H9 (cell line): Measurements from ENCODE around the gene CHCHD6. TPM values are rescaled to one million over a fixed set of nuclear protein-coding genes. Genes with fewer than 3 reads are reported as not detected.

Source experiments
- DNase-seq: peaks from one replicate; pipeline ENCODE4 v3.0.0-alpha.2; 2017
- H2AFZ ChIP-seq: one replicate; pipeline ENCODE4 v1.6.1; 2013; ENCODE audit warnings: mild to moderate bottlenecking, low read length, control low read depth, moderate library complexity
- H2AK5ac ChIP-seq: 2 replicates; pipeline ENCODE4 v1.6.1; 2013; ENCODE audit warnings: low read length, control low read depth, mixed read lengths; ENCODE audit not compliant: insufficient read length
- H2BK120ac ChIP-seq: one replicate; pipeline ENCODE4 v1.6.1; 2013; ENCODE audit warnings: low read depth, mild to moderate bottlenecking, low read length, control low read depth, inconsistent platforms; ENCODE audit not compliant: poor library complexity, severe bottlenecking
- H2BK12ac ChIP-seq: 2 replicates; pipeline ENCODE4 v1.6.1; 2013; ENCODE audit warnings: low read length, control low read depth, mixed read lengths, low read depth; ENCODE audit not compliant: insufficient read length
- H2BK15ac ChIP-seq: 2 replicates; pipeline ENCODE4 v1.6.1; 2013; ENCODE audit warnings: low read depth, low read length, control low read depth
- H2BK20ac ChIP-seq: one replicate; pipeline ENCODE4 v1.6.1; 2013; ENCODE audit warnings: low read depth, mild to moderate bottlenecking, low read length, control low read depth, inconsistent platforms; ENCODE audit not compliant: poor library complexity, severe bottlenecking
- H2BK5ac ChIP-seq: 2 replicates; pipeline ENCODE4 v1.6.1; 2013; ENCODE audit warnings: low read length, control low read depth, mixed read lengths; ENCODE audit not compliant: insufficient read length
- H3K14ac ChIP-seq: 2 replicates; pipeline ENCODE4 v1.6.1; 2013; ENCODE audit warnings: low read length, control low read depth; ENCODE audit not compliant: insufficient read depth
- H3K18ac ChIP-seq: 2 replicates; pipeline ENCODE4 v1.6.1; 2013; ENCODE audit warnings: low read depth, mild to moderate bottlenecking, mixed read lengths, low read length, control low read depth; ENCODE audit not compliant: insufficient read length
- H3K23ac ChIP-seq: 2 replicates; pipeline ENCODE4 v1.6.1; 2013; ENCODE audit warnings: low read length, control low read depth, mixed read lengths, low read depth; ENCODE audit not compliant: insufficient read length
- H3K23me2 ChIP-seq: 2 replicates; pipeline ENCODE4 v1.6.1; 2013; ENCODE audit warnings: low read depth, mild to moderate bottlenecking, mixed read lengths, low read length, control low read depth; ENCODE audit not compliant: insufficient read length, poor library complexity, severe bottlenecking
- H3K27ac ChIP-seq: 2 replicates; pipeline ENCODE4 v1.5.1; 2013; ENCODE audit warnings: low read length, control low read depth, mixed read lengths, low read depth; ENCODE audit not compliant: insufficient read length
- H3K27me3 ChIP-seq: 2 replicates; pipeline ENCODE4 v1.6.1; 2013; ENCODE audit warnings: low read length, control low read depth, inconsistent platforms; ENCODE audit not compliant: insufficient read depth
- H3K4ac ChIP-seq: 2 replicates; pipeline ENCODE4 v1.6.1; 2013; ENCODE audit warnings: low read depth, mild to moderate bottlenecking, control low read depth, inconsistent platforms, low read length, moderate library complexity
- H3K4me1 ChIP-seq: 2 replicates; pipeline ENCODE4 v1.6.1; 2013; ENCODE audit warnings: low read length, control low read depth, inconsistent platforms; ENCODE audit not compliant: insufficient read depth
- H3K4me2 ChIP-seq: 2 replicates; pipeline ENCODE4 v1.6.1; 2013; ENCODE audit warnings: low read length, control low read depth, mixed read lengths; ENCODE audit not compliant: insufficient read length, insufficient read depth
- H3K56ac ChIP-seq: 2 replicates; pipeline ENCODE4 v1.6.1; 2013; ENCODE audit warnings: low read depth, mild to moderate bottlenecking, mixed read lengths, low read length, control low read depth; ENCODE audit not compliant: insufficient read length
- H3K79me1 ChIP-seq: 2 replicates; pipeline ENCODE4 v1.6.1; 2013; ENCODE audit warnings: low read depth, mild to moderate bottlenecking, moderate library complexity, low read length, control low read depth, inconsistent platforms; ENCODE audit not compliant: insufficient read depth, poor library complexity, severe bottlenecking
- H3K79me2 ChIP-seq: 2 replicates; pipeline ENCODE4 v1.6.1; 2013; ENCODE audit warnings: low read length, control low read depth, inconsistent platforms; ENCODE audit not compliant: insufficient read depth
- H3K9ac ChIP-seq: 2 replicates; pipeline ENCODE4 v1.6.1; 2013; ENCODE audit warnings: low read length, control low read depth, mixed read lengths; ENCODE audit not compliant: insufficient read length; ENCODE audit errors: extremely low read depth
- H3K9me3 ChIP-seq: one replicate; pipeline ENCODE4 v1.6.1; 2013; ENCODE audit warnings: low read depth, low read length, inconsistent platforms; ENCODE audit not compliant: control insufficient read depth
- H3T11ph ChIP-seq: one replicate; pipeline ENCODE4 v1.6.1; 2013; ENCODE audit warnings: mild to moderate bottlenecking, low read length, control low read depth, inconsistent platforms
- H4K20me1 ChIP-seq: one replicate; pipeline ENCODE4 v1.6.1; 2013; ENCODE audit not compliant: control insufficient read depth, insufficient read length, insufficient read depth
- H4K5ac ChIP-seq: 2 replicates; pipeline ENCODE4 v1.6.1; 2013; ENCODE audit warnings: low read depth, mild to moderate bottlenecking, mixed read lengths, low read length, control low read depth; ENCODE audit not compliant: insufficient read length
- H4K8ac ChIP-seq: replicated peaks from 2 replicates; pipeline ENCODE4 v1.6.1; 2013; ENCODE audit warnings: low read length, control low read depth, mixed read lengths, low read depth; ENCODE audit not compliant: insufficient read length
- H4K91ac ChIP-seq: 2 replicates; pipeline ENCODE4 v1.6.1; 2013; ENCODE audit warnings: low read depth, mild to moderate bottlenecking, moderate library complexity, mixed read lengths, low read length, control low read depth; ENCODE audit not compliant: insufficient read length
- H3K27ac Mint-ChIP-seq, 3 experiments: 2 replicates in 2 of 3; 3 replicates in 1 of 3; pipeline ENCODE4 v1.8.0; 2020 to 2021; ENCODE audit warnings: mixed read lengths in 3 of 3, mild to moderate bottlenecking in 1 of 3, moderate library complexity in 1 of 3
- H3K27me3 Mint-ChIP-seq: 2 replicates; pipeline ENCODE4 v1.8.0; 2021; ENCODE audit warnings: low read depth, mild to moderate bottlenecking, moderate library complexity, mixed read lengths
- H3K36me3 Mint-ChIP-seq, 3 experiments: 2 replicates in 2 of 3; 3 replicates in 1 of 3; pipeline ENCODE4 v1.8.0; 2020 to 2021; ENCODE audit warnings: low read depth in 3 of 3, mixed read lengths in 3 of 3; ENCODE audit not compliant: insufficient read depth in 1 of 3
- H3K4me1 Mint-ChIP-seq, 2 experiments: 2 replicates each; pipeline ENCODE4 v1.8.0; 2020; ENCODE audit warnings: mixed read lengths in 2 of 2
- H3K4me3 Mint-ChIP-seq, 2 experiments: 2 replicates in 1 of 2; 3 replicates in 1 of 2; pipeline ENCODE4 v1.8.0; 2020 to 2021; ENCODE audit warnings: mild to moderate bottlenecking in 2 of 2, mixed read lengths in 2 of 2, moderate library complexity in 1 of 2
- H3K9me3 Mint-ChIP-seq, 2 experiments: 2 replicates in 1 of 2; 3 replicates in 1 of 2; pipeline ENCODE4 v1.8.0; 2020; ENCODE audit warnings: mild to moderate bottlenecking in 2 of 2, mixed read lengths in 2 of 2, moderate library complexity in 1 of 2
- CTCF ChIP-seq: fragments of 200-600 bp; sonication (generic); conservative IDR thresholded peaks from 3 replicates; pipeline ENCODE4 v1.8.0; 2021; ENCODE audit warnings: antibody characterized with exemption, mild to moderate bottlenecking
- WGBS: extraction: QIAGEN DNeasy Blood & Tissue Kit; methylation state at CpG from one replicate; pipeline ENCODE4 v1.1.7; 2013; ENCODE audit warnings: missing lambda C conversion rate, low lambda C conversion rate, mixed read lengths; ENCODE audit not compliant: insufficient read length; ENCODE audit errors: extremely low coverage; 5-methylcytosine and 5-hydroxymethylcytosine counted together
- total RNA-seq: library from RNA; stranded (reverse); gene quantifications from 2 replicates; pipeline ENCODE4 v1.2.1, GENCODE V29; 2021

The CHCHD6 gene
- total RNA-seq, 1 experiment from 2014 or later: 34.2 TPM

GRCh38 chr3:126665221-126665936 is 38.7 kb upstream of the CHCHD6 start:
- Histone ChIP-seq H3K23ac (no peak overlapping the region), H3K9me3 (no peaks in the 10 kb centered on the region), H3K79me1 (no peaks in the 10 kb centered on the region), H3K14ac (no peak overlapping the region; the same call in 1 of the 2 replicates), H3K4me1 (no peaks in the 10 kb centered on the region), H2BK5ac (no peak overlapping the region), H3K4ac (no peak overlapping the region), H4K91ac (no peak overlapping the region), H4K20me1 (no peaks in the 10 kb centered on the region), H3K23me2 (peaks cover 2% of the 10 kb centered on the region), H2BK12ac (no peak overlapping the region), H2BK15ac (no peak overlapping the region), H3K9ac (no peak overlapping the region), H3K27ac (no peak overlapping the region), H3T11ph (no peak overlapping the region), H2AFZ (no peak overlapping the region), H3K18ac (no peak overlapping the region), H2BK20ac (no peak overlapping the region), H4K5ac (no peak overlapping the region), H3K79me2 (no peaks in the 10 kb centered on the region), H2AK5ac (no peak overlapping the region), H3K27me3 (no peaks in the 10 kb centered on the region), H2BK120ac (no peak overlapping the region), H3K4me2 (no peak overlapping the region), H3K56ac (no peak overlapping the region), H4K8ac (no peak overlapping the region)
- Mint-ChIP-seq H3K36me3 (no peaks in the 10 kb centered on the region; a peak in 1 of 7 replicates), H3K27ac (no peak overlapping the region), H3K27me3 (peaks cover 26% of the 10 kb centered on the region), H3K9me3 (no peaks in the 10 kb centered on the region), H3K4me3 (no peak overlapping the region), H3K4me1 (peaks cover 6 to 21% of the 10 kb centered on the region in 2 experiments)
- no CpG with 5 or more reads among the region's 6 CpGs for WGBS
- no peak for DNase-seq
- no peak for TF ChIP-seq CTCF
